GM13977 (cell line): ENCODE data around the gene LRRC4C.

ENCODE experiments used
- DNase-seq: peaks from one replicate; pipeline ENCODE4 v3.0.0; 2012; ENCODE audit warnings: low spot score
- CTCF ChIP-seq: IDR thresholded peaks from 2 replicates; pipeline ENCODE4 v1.5.1; 2012; ENCODE audit warnings: mild to moderate bottlenecking, control low read depth; ENCODE audit not compliant: insufficient read depth; ENCODE audit errors: extremely low read depth, missing control alignments
- in situ Hi-C: fragments of 300-500 bp; cut with MboI; formaldehyde crosslinking; loops from one replicate; pipeline ENCODE4 v1.12.0; 2022; ENCODE audit warnings: low sequenced_read_pairs, low pct_unique_long_range_greater_than_20kb, mixed read lengths, inconsistent platforms; ENCODE audit not compliant: unreplicated experiment

LRRC4C gene

DNA sequence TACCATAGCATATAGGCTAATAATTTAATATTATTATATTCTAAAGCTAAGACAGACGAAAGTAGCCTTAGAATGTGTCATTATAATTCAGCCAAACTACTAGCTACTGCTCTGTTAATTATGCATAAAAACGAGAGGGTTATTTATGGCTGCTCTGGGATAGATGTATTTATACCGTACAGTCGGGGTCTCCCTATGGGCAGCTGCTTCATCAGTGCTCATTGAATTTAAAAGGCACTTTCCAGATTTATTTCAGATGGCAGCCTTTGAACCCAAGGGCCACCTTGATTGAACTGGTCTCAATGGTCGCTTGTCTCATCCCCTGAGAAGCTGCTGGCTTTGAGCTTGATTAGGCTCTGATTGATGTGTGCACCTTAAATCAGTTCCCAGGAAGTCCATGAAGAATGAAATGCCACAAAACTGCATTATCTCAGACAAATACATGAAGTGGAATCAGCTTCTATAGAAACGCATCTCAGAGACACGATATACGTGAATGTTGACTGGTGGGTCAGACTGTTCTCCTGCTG lies 377.6 kb downstream of the LRRC4C start:
- no peak for DNase-seq
- TF ChIP-seq CTCF: no peak
- in situ Hi-C loops: no loop called here

DNA sequence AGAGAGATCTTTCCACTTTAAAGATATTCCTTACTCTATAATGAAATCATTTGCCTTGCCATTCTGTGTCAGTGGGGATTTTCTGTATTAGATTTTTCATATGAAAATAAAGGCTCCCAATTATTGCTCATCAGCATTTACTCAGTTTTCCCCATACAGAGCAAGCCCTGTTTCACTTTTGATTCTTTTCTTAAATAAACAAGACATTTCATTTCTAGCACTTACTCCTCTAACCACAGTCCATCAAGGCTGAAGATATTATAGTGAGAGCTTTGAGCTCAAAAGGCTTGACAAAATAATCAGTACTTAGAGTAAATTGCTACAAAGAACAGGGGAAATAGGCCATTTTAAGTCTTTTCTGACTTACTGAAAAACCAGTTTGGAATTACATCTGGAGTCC lies 385.1 kb downstream of the LRRC4C start:
- in situ Hi-C loops: no loop called here
- TF ChIP-seq CTCF: no peak
- no peak for DNase-seq

DNA sequence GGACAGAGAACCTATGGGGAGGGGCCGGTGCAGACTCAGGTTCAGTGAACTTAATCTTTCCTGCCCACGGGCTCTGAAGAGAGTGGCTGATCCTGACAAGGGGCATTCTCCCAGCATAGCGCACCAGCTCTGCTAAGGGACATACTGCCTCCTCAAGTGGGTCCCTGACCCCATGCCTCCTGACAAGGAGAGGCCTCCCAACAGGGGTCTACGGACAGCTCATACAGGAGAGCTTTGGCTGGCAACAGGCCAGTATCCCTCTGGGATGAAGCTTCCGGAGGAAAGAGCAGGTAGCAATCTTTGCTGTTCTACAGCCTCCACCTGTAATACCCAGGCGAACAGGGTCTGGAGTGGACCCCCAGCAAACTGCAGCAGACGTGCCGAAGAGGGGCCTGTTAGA lies 394.0 kb downstream of the LRRC4C start:
- in situ Hi-C loops: no loop called here
- DNase-seq: no peak
- TF ChIP-seq CTCF: no peak

- no peak for TF ChIP-seq CTCF
- in situ Hi-C loops: no loop called here
Measured at GRCh38 chr11:41058138-41058537, 401.3 kb downstream of the LRRC4C start.

GRCh38 chr11:41056892-41057569 lies 402.4 kb downstream of the LRRC4C start:
- no peak for DNase-seq
- in situ Hi-C loops: no loop called here
- TF ChIP-seq CTCF: no peak

More at GRCh38 chr11:41058138-41058537, 401.3 kb downstream of the LRRC4C start:
- no peak for DNase-seq

DNA sequence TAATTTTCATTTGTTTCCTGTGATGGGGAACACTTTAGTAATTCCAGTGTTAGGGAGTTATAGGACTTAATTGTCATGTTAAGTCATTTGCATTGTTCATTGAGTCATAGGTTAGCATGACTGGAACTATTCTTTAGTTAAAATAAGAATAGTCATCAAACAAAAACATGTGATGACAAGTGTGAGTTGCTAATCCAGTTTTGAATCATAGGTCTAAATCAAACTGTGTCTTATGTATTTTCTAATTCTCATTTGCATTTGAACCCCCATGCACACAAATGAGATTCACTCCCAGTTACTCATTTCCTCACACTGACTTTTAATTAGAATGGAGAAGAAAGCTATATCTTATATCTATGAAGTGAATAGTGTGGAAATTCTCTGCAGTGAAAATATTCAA lies 405.6 kb downstream of the LRRC4C start:
- no peak for DNase-seq
- TF ChIP-seq CTCF: no peak
- in situ Hi-C loops: no loop called here
